Hepatocyte (in vitro differentiated cells): ENCODE results near the gene TOX2. TPM values are rescaled to one million over a fixed set of nuclear protein-coding genes. Genes with fewer than 3 reads are reported as not detected.
"Not testable (repeated sequence)": the region's sequence is repeated elsewhere in the genome, so short reads cannot be mapped to it uniquely, and the experiment has no call there.

Source experiments
- DNase-seq: peaks from one replicate; pipeline ENCODE4 v3.0.0-alpha.2; 2016; ENCODE audit warnings: low spot score
- H2AFZ ChIP-seq: fragments of 200-600 bp; sonication (generic); 2 replicates; pipeline ENCODE4 v1.6.0; 2016; ENCODE audit warnings: antibody characterized with exemption, mild to moderate bottlenecking
- H3K27ac ChIP-seq: fragments of 200-600 bp; sonication (generic); 2 replicates; pipeline ENCODE4 v1.5.1; 2016; ENCODE audit warnings: mild to moderate bottlenecking
- H3K27me3 ChIP-seq: fragments of 200-600 bp; sonication (generic); 2 replicates; pipeline ENCODE4 v1.6.1; 2016
- H3K36me3 ChIP-seq: fragments of 200-600 bp; sonication (generic); replicated peaks from 2 replicates; pipeline ENCODE4 v1.5.1; 2016; ENCODE audit warnings: low read depth; ENCODE audit not compliant: insufficient read depth
- H3K4me1 ChIP-seq: fragments of 200-600 bp; sonication (generic); 2 replicates; pipeline ENCODE4 v1.5.1; 2016; ENCODE audit warnings: mild to moderate bottlenecking, moderate library complexity; ENCODE audit not compliant: insufficient read depth
- H3K4me2 ChIP-seq: fragments of 200-600 bp; sonication (generic); 2 replicates; pipeline ENCODE4 v1.6.0; 2016
- H3K4me3 ChIP-seq: fragments of 200-600 bp; sonication (generic); 2 replicates; pipeline ENCODE4 v1.5.1; 2016; ENCODE audit warnings: mild to moderate bottlenecking
- H3K79me2 ChIP-seq: fragments of 200-600 bp; sonication (generic); 2 replicates; pipeline ENCODE4 v1.6.0; 2017; ENCODE audit warnings: mild to moderate bottlenecking
- H3K9me2 ChIP-seq: fragments of 200-600 bp; sonication (generic); replicated peaks from 2 replicates; pipeline ENCODE4 v1.6.0; 2017; ENCODE audit warnings: mild to moderate bottlenecking; ENCODE audit not compliant: insufficient read depth
- H3K9me3 ChIP-seq: fragments of 200-600 bp; sonication (generic); 2 replicates; pipeline ENCODE4 v1.5.1; 2016; ENCODE audit warnings: low read depth, mild to moderate bottlenecking
- H4K20me1 ChIP-seq: fragments of 200-600 bp; sonication (generic); 2 replicates; pipeline ENCODE4 v1.6.0; 2016; ENCODE audit warnings: mild to moderate bottlenecking; ENCODE audit not compliant: insufficient read depth, poor library complexity, severe bottlenecking
- EZH2 ChIP-seq: fragments of 200-600 bp; sonication (generic); IDR thresholded peaks from 2 replicates; pipeline ENCODE4 v1.6.1; 2016; ENCODE audit warnings: antibody characterized with exemption, mild to moderate bottlenecking, borderline replicate concordance
- EZH2phosphoT487 ChIP-seq: fragments of 200-600 bp; sonication (generic); IDR thresholded peaks from one replicate; pipeline ENCODE4 v1.6.1; 2018; ENCODE audit warnings: antibody characterized with exemption, mild to moderate bottlenecking, low read depth, moderate library complexity; ENCODE audit not compliant: unreplicated experiment, severe bottlenecking
- WGBS: methylation state at CpG from one replicate; pipeline ENCODE4 v1.1.6; 2016; ENCODE audit warnings: low lambda C conversion rate; ENCODE audit errors: missing lambda C conversion rate; 5-methylcytosine and 5-hydroxymethylcytosine counted together
- polyA plus RNA-seq: library from polyadenylated mRNA; unstranded; fragments of >200 nt; fragmentation: Nextera tagmentation; extraction: Ambion mirVana; gene quantifications from 2 replicates; pipeline ENCODE4 v1.2.1, GENCODE V29; 2016
- total RNA-seq: library from RNA; depleted of rRNA; stranded (reverse); fragments of >200 nt; gene quantifications from 2 replicates; pipeline ENCODE4 v1.2.3, GENCODE V29; 2014
- TF ChIP-seq, protein P1 (sequence below): fragments of 200-600 bp; sonication (generic); IDR thresholded peaks from 2 replicates; pipeline ENCODE4 v1.5.1; 2016; ENCODE audit warnings: antibody characterized with exemption, mild to moderate bottlenecking; ENCODE audit not compliant: poor library complexity

The TOX2 gene
- total and polyA plus RNA-seq, 2 experiments from 2014 or later: 0.87 to 12.1 TPM

DNA sequence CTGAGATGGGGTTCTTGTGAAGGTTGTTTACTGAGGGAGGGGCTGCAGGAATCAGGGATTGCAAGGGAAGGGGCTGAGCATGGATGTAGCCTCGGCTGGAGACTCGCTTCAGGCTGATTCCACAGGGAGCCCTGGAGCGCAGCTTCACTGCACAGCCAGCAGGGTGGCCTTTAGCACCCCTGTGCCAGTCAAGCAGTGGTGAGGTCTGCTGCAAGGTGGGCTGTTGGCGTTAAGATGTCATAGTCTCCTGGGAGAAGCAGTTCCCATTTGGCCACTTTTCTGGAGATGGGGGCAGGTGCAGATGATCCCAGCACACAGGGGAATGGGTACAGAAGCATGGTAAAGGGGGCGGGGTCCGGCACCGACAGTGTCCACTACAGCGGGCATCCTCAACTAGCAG lies 126.3 kb downstream of the TOX2 start:
- Histone ChIP-seq H3K27me3 (no peaks in the 10 kb centered on the region), H4K20me1 (no peaks in the 10 kb centered on the region), H3K79me2 (no peaks in the 10 kb centered on the region), H3K4me3 (no peak overlapping the region), H3K36me3 (no peaks in the 10 kb centered on the region), H2AFZ (no peak overlapping the region), H3K9me3 (no peaks in the 10 kb centered on the region), H3K27ac (no peak overlapping the region), H3K4me1 (no peaks in the 10 kb centered on the region), H3K4me2 (no peak overlapping the region), H3K9me2 (no peaks in the 10 kb centered on the region)
- no peak for DNase-seq
- 86% methylated on average over 8 of the region's 8 CpGs for WGBS
- TF ChIP-seq EZH2: no peak
- TF ChIP-seq, protein P1, sequence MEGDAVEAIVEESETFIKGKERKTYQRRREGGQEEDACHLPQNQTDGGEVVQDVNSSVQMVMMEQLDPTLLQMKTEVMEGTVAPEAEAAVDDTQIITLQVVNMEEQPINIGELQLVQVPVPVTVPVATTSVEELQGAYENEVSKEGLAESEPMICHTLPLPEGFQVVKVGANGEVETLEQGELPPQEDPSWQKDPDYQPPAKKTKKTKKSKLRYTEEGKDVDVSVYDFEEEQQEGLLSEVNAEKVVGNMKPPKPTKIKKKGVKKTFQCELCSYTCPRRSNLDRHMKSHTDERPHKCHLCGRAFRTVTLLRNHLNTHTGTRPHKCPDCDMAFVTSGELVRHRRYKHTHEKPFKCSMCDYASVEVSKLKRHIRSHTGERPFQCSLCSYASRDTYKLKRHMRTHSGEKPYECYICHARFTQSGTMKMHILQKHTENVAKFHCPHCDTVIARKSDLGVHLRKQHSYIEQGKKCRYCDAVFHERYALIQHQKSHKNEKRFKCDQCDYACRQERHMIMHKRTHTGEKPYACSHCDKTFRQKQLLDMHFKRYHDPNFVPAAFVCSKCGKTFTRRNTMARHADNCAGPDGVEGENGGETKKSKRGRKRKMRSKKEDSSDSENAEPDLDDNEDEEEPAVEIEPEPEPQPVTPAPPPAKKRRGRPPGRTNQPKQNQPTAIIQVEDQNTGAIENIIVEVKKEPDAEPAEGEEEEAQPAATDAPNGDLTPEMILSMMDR: no peak

DNA sequence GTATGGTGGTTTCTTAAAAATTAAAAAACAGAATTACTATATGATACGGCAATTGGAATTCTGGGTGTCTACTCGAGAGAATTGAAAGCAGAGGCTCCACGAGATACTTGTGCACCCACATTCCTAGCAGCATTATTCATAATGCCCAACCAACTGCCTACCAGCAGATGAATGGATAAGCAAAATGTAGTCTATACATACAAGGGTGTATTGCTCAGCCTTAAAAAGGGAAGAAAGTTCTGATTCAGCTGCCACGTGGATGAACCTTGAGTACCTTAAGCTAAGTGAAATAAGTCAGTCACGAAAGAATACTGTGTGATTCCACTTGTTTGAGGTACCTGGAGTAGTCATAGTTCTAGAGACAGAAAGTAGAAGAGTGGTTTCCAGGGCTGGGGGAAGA lies 130.1 kb downstream of the TOX2 start:
- H3K9me2 ChIP-seq, DNase-seq: not testable (repeated sequence)

DNA sequence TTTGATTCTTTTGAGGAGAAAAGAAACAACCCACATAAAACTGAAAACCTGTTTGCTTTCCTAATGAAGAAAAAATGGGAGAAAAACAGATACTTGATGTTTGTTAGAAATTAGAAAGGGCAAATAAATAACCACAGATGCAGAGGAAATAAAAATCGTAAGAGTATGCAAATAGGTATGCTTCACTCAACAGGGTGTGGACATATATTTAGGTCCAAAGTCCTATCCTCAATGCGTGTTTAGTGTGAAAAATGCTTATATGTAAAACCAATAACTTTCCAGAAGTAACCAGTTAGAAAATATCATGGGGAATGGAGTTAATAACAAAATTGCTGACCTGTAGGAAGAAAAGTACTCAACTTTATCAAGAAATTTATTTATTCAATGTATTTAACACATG lies 135.7 kb downstream of the TOX2 start:
- H3K4me2 ChIP-seq: no peak overlapping the region
- no peaks in the 10 kb centered on the region for H3K36me3 ChIP-seq
- no peaks in the 10 kb centered on the region for H3K4me1 ChIP-seq
- WGBS: 69% methylated on average over 2 of the region's 2 CpGs
- TF ChIP-seq, protein P1: no peak
- TF ChIP-seq EZH2 (no peak), EZH2phosphoT487 (no peak)
- H3K9me2 ChIP-seq: no peaks in the 10 kb centered on the region
- no peaks in the 10 kb centered on the region for H3K9me3 ChIP-seq
- no peaks in the 10 kb centered on the region for H3K27me3 ChIP-seq
- H4K20me1 ChIP-seq: no peaks in the 10 kb centered on the region
- no peak overlapping the region for H2AFZ ChIP-seq
- no peak overlapping the region for H3K27ac ChIP-seq
- H3K4me3 ChIP-seq: no peak overlapping the region
- no peak for DNase-seq
- H3K79me2 ChIP-seq: no peaks in the 10 kb centered on the region

More for the DNA sequence above, 130.1 kb downstream of the TOX2 start:
- not testable (repeated sequence) for H4K20me1 ChIP-seq, H3K79me2 ChIP-seq, H2AFZ ChIP-seq, H3K4me3 ChIP-seq, H3K4me1 ChIP-seq, H3K36me3 ChIP-seq, H3K27ac ChIP-seq, H3K4me2 ChIP-seq, H3K9me3 ChIP-seq, H3K27me3 ChIP-seq
- WGBS: 92% methylated on average over 5 of the region's 5 CpGs

- H3K4me3 ChIP-seq: no peak overlapping the region
- no peaks in the 10 kb centered on the region for H3K4me1 ChIP-seq
- no peaks in the 10 kb centered on the region for H3K36me3 ChIP-seq
- no peak overlapping the region for H3K4me2 ChIP-seq
- H3K79me2 ChIP-seq: no peaks in the 10 kb centered on the region
- WGBS: 97% methylated on average over 24 of the region's 25 CpGs
- H4K20me1 ChIP-seq: no peaks in the 10 kb centered on the region
- H3K27me3 ChIP-seq: no peaks in the 10 kb centered on the region
- TF ChIP-seq EZH2phosphoT487: no peak
- no peak overlapping the region for H3K27ac ChIP-seq
- H3K9me2 ChIP-seq: no peaks in the 10 kb centered on the region
- DNase-seq: no peak
- no peaks in the 10 kb centered on the region for H3K9me3 ChIP-seq
- H2AFZ ChIP-seq: no peak overlapping the region
These were observed 136.4 kb downstream of the TOX2 start for GRCh38 chr20:44050925-44051660.
